DMS53 treated with DMSO at 0.1 percent for 48 hours (cell line): Measurements from ENCODE around the gene NEK6.

Source experiments
- DNase-seq: peaks from one replicate; lab custom pipeline; 2025; ENCODE audit not compliant: unreplicated experiment; lab: John Stamatoyannopoulos, UW

NEK6 gene

DNA sequence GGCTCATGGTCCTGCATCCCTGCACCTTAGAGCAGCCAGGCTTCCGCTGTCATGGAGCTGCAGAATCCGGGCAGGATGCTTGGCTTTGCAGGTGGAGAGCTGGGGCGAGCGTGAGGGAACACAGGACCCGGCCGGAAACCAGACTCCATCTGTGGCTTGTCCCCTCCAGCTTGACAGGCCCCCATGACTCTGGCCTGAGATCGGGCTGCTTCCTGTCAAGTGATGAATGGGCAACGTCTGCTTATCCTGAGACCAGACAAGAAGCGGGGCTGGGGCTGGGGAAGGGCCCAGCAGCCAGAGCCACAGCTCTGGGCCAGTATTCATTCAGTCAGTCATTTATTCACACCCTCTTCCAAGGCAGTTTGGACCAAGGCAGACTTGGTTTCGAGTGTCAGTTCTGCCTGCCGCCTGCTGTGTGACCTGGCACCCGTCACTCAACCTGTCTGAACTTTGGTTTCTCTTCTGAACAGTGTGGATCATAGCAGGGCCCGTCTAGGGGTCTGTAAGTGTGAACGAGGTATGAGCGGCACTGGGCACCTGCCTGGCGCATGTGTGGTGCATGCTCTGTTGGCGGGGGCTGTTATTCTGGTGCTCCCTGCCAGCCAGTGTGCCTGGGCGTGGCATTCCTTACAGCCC, 37.5 kb downstream of the NEK6 start:
- no peak for DNase-seq

DNA sequence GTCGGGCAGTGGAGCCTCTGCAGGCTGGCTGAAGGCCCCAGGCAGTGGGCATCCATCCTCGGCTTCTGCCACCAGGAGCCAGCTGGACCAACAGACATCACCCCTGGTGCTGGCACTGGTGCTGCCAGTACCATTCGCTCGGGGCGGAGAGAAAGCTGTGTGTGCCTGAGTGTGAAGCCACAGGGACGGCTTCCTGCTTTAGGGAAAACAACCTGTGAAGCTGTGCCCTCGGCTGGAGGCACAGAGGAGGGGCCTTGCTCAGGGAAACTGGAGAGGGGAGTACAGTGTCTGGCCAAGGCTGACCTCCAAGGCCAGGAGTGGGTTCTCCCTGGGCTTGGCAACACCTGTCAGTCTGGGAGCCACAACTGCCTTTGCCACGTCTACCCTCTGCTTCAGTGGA, 38.3 kb downstream of the NEK6 start:
- no peak for DNase-seq

DNA sequence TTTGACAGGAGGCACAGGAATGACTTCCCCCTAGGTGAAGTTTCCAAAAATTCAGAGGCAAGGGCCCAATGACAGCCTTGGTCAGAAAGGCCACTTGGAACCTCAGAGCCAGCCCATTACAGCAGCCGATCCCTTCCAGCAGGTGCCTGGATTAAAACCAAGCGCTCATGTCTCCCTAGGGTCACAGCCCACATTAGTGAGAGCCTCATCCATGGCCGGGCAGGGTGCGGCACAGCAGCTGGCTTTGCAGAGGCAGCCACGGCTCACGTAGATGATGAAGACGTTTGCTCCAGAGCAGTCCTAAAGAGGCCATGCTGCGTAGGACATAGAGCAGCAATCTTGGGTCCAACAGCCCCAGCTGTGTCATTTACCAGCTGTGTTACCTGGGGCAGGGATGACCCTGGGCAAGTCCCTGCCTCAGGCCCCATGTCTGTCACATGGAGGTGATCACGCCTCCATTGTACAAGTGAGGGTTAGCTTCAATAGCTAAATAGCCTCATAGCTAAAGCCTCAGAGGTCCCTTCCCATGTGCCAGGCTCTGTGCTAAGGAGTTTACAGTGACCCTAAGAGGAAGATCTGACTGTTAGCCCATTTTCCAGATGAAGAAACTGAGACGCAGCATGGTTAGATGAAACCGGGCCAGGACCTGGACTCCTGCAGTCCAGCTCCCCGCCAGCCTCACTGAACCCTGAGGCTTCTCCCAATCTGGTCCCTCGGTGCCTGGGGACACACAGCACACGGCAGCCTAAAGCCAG, 39.2 kb downstream of the NEK6 start:
- no peak for DNase-seq

DNA sequence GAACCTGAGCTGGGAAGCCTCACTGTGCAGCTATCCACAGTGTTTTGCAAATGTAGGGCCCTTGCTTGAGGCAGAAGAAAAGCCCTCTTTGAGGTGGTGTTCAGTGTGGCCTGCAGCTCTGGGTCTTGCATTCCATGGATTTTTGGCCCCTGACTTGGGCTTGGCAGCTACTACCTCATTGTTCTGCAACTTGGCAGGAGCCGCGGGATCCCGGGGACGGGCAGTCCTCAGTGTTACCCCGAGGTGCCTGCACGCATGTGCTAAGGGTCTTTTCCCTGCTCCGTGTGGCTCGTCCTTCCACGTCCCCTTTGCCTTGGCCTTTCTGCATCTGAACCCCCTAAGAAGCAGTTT, 39.8 kb downstream of the NEK6 start:
- no peak for DNase-seq

DNA sequence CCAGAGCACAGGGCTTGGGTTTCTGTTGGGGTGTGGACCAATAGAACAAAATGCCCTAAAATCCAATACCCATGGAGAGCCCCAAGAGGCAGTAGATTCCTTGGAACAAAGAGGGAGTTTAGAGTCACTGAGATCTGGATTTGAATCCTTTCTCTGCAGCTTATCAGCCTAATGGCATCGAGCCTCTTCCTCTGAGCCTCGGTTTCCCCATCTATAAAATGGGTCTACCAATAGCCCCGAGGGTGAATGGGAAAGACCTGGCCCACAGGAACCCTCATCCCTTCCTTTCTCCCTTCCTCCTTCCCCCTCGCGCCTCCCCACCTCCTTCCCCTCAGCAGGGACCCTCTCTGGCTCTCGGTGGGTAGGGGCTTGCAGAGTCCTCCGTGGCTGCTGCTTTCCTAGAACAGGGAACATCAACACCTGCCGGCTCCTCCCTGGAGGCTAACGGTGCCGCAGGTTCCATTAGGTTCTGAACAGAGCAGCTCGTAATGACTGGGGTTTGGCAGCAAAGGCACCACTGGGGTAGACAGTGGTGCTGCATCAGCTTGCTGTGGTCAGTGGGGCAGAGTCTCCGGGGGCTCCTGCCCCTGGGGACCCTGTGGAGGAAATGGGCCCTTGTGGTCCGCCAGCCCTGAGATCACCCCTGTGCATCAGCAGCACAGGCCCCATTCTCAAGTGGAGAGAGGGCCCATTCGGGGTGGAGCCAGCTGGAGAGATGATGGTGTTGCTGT, 40.3 kb downstream of the NEK6 start:
- DNase-seq = no peak

DNA sequence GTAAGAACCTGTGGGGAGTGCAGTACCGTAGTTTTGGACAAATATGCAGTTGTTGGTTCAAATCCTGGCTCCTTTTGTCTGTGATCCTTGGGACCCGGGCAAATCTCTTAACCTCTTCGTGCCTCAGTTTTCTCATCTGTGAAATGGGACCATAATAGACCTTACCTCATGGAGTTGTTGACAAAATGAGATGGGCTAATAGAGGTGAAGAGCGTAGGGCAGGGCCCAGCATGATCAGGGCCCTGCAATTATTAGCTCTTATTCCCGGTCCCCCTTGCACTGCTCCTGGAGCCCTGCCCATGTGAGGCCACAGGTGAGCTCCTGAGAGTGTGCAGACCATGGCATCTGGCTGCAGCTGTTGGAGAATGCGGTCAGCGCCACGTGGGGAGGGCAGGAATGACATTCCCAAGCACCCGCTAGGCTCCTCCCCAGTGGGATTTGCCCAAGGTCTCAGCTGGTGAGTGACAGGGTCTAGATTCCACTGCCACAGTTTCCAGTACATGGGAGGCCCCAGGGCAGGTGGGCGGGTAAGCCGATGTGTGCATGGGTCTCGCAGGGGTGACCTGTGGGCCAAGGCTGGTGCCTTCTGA, 41.0 kb downstream of the NEK6 start:
- DNase-seq = no peak

DNA sequence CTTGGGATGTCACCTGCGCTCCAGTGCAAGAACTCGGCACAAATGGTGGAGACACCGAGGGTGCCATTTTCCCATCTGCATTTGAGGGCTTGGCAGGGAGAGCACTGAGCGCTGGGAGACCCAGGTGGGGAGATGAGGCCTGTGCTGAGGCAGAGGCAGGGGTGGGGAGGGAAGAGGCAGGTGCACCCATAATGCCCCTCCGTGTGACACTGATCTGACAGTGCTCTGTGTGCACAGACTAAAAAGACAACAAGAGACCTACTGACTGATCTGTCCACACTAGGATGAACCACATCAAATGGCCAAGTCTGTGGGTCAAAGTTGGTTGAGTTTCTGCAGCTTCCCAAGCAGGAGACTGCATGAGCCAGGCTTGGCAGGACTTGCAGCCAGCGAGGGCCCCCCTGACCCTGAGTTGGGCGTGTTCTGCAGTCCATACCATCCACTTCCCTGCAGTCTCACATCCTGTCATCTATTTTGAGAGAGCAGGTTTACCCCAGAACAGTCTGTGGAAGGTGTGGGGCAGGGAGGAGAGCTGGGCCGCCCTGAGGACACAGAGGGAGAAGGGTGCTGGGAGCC, 41.9 kb downstream of the NEK6 start:
- DNase-seq = no peak

DNA sequence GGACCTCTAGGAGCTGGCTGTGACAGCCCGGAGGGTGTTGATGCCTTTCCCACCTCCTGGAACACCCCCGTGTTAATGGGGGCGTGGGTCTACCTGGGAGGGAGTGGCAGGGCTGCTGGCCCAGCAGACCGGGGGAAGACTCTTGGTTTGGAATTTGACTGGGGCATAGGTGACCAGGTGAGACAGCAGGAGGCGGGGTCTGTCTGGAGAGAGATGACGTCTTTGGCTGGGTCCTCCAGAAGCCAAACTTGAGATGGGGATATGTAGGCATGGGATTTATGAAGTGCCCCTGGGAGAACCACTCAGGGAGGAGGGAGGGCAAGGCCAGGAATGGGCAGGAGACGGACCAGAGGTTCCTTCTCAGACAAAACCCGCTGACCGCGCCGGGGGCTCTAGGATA, 42.6 kb downstream of the NEK6 start:
- no peak for DNase-seq

DNA sequence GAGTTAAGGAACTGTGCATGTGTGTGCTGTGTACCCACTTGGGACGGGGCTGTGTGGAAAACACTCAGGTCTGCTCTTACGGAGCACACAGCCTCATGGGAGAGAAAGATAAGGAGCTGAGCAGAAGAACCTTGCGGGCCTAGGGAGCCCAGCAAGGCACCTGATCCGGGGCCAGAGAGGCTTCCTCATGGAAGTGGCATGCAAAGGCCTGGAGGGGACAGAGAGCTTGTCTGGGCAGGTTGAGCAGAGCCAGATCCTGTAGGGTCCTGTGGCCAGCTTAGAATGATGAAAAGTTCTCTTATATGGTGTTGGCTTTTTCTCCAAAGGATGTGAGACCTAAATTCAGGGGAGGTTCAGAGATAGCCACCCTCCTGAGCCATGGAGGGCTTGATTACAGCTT, 45.2 kb downstream of the NEK6 start:
- DNase-seq = no peak

DNA sequence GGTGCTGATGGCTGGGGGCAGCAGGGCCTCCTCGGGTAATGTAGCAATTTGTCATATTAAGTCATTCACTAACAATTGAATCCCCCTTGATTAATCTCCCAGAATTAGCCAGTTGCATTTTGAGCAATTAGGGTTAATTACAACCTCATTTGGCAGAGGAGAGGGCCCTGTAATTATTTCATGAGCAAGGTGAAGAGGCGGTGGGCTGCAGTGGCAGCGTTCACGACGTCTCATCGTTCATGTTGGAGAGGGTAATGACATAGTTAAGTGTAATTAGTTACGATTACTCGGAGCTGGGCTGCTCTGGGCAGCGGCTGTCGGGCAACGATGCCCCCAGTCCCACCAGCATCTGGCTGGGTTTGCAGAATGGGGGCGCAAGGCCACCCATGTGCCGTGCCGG, 46.0 kb downstream of the NEK6 start:
- no peak for DNase-seq

DNA sequence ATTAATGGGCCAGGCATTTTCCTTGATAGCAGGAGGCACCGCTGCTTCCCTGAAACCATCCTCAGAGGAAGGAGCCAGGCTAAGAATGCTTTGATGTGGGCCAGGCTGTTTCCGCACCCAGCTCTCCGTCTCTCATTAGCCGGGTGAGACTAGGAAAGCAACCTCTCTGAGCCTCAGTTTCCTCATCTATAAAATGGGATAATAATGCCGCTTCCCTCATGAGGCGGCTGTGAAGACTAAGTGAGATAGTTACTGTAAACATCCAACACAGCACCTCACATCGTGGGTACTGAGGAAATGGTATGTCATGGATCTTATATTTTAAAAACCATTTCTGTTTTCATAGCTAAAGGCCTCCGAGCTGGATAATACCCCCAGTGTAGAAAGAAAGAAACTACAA, 46.5 kb downstream of the NEK6 start:
- no peak for DNase-seq

DNA sequence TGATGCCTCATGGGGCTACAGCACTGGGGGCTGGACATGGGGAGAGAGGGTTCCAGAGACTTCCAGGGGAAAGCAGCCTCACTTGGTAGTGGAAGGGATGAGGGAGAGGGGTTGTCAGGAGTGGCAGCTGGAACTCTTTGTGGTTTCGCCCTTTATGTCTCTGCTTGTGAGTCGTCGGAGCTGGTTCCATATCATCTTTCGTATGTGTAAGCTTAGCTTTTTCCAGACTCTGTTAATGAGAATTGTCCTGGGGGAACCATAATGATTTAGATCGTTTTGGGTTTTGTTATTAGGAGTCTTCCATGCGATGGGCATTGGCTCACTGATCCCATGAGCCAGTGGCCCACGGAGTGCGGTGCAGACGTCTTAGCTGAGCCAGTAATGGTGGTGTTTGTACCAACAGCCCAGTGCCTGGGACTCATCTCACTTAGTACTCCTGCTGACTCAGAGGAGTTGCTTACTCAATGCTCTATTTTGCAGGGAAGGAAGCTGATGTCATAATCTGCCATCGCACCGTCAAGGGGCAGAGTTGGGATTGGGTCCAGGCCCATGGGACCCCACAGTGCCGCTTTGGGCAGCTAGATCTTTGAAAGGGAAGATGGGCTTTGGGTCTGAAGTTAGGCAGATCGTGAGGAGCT, 48.5 kb downstream of the NEK6 start:
- no peak for DNase-seq

DNA sequence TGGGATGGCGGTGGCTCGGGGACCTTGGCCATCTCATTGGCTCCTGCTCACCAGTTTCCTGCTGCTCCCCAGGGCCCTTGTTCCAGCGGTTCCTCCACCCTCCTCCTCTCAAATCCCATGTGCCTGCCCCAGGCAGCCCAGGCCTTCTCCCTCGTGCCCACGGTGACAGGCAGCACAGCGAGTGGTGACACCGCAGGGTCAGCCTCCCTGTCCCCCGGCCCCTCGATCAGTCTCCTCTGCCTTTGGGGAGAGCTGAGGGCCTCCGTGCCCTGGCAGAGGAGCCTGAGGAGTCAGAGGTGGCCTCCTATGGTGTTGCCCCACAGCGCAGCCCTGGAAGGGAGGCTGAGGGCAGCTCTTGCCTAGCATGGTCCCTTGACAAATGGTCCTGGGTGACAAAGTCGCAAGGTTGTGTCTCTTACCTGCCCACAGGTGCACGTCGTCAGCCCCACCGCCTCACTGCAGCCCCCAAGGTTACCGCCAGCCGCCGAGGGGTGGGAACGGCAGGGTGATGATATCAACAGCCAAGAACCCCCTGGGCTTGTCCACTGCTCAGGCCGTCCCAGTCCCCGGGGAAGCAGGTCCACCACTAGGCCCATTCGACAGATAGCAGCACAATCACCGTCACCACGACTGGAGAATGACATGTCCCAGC, 49.8 kb downstream of the NEK6 start:
- DNase-seq = no peak

DNA sequence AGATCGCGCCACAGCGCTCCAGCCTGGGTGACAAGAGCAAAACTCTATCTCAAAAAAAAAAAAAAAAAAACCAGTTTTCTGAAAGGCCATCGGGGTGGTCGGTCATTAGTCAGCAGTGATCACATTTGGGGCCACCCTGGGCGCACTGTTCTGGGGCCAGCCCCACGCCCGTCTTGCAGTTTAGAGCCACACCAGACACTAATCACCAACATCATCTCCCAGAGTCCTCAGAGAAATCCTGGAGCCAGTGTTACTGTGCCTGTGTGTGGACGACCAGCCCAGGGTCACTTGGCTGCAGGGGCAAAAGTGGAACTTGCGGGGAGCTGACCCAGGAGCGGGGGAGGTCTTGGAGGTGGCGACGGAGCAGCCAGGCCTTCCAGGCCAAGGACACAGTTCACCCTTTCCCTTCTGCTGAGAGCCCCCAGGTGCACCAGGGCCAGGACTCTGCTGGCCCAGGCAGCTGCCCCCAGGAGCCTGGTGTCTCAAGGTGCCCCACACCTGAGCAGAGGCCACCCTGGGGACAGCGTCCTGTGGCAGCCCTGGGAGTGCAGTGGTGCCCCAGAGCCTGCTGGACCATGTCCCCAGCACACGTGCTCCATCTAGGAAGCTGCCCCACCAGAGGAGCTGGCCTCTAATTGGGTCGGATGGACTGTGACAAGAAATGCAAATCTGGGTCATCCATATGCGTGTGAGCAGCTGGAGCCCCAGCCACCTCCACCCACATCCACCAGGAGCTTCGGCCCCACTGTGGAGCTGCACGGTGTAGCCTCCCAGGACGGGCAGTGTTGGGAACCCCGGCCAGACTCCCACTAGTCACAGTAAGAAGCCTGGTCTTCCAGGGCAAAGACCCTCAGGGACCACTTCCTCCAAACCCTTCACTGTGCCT, 51.1 kb downstream of the NEK6 start:
- no peak for DNase-seq

DNA sequence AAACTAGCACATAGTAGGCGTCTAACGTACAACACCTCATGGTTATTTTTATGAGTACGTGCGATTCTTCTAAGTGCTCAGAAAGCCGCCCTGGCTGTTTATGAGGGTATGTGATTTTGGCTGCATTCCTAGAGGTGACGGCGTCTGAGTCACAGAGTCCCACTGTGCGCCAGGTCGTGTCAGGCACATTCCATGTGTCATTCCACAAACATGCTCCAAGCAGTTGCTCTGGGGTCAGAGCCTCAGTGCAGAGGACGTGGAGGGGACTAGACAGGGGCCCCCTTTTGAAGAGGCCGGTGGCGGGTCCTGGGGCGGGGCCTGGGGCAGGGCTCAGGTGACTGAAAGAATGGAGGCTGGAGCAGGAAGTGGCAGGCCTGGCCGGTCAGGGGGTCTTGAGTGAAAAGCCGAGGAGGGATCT, 51.9 kb downstream of the NEK6 start:
- DNase-seq = no peak

DNA sequence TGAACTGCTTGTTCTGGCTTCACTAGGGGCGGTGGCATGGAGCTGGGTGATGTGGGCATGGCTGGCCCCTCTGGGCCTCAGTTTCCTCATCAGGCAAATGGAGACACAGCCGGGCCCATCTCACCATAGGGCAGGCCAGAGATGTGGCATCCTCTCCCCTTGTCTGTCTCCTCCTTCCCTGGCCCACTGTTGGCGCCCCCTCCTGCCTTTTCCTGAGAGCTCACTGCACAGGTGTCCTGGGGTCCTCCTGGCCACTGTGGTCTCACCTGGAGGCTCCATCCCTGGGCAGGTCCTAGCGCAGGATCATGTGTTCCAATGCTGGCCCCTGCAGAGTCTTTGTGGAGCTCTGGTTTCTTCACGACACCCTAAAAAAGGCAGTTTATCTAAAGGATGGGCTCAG, 53.5 kb downstream of the NEK6 start:
- no peak for DNase-seq

DNA sequence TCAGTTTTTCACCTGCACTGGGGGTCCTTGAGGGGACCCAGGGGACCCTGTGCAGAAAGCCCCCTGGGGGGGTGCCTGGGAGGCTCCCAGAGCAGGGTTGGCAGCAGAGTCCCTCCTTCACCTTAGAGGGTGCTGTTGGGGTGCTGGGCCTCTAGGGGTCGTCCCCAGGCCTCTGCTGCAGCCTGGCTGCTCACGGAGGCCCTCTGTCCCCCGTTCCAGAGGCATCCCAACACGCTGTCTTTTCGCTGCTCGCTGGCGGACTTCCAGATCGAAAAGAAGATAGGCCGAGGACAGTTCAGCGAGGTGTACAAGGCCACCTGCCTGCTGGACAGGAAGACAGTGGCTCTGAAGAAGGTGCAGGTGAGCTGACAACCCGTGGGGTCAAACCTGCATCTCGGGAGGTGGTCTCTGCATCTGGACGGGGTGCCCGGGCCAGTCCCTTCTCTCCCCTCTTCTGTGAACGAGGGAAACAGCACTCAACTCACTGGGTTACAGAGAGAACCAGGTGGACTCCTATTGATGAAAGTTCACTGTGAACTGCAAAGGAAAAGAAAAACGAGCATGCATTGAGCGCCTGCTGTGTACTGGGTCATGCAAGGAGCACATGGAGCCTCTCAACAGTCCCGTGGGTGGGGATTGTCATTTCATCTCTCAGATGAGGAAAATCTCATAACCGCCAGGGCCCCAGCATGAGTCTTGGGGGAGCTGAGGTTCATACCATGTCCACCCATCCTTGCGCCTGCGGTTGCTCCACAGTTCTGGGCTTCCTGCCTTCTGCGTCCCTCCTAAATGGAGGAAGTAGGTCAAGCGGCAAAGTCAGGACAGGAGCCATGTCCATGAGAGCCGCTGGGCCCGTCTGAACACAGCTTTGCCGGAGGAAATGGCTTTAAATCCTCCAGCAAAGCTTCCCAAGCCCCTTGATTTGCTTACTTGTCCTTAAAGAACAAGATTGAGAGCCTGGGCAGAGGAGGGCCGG, 54.8 kb downstream of the NEK6 start:
- DNase-seq = no peak

DNA sequence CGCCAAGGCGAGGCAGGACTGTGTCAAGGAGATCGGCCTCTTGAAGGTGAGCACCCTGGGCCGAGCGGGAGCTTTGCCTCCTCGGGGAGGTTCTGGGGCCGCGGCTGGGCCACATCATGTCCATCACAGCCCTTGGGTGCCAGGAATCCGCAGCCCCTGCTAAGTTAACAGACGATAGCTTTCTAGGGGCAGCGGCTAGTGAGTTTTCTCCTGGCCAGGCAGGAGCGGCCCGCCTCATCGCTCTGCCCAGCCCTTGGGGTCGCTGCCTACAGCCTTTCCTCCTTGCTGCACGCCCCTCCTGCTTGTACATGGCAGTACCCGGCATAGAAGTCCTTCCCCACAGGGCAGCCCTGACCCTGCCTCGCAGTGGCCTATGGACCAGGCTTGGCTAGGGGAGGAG, 56.2 kb downstream of the NEK6 start:
- DNase-seq = no peak

DNA sequence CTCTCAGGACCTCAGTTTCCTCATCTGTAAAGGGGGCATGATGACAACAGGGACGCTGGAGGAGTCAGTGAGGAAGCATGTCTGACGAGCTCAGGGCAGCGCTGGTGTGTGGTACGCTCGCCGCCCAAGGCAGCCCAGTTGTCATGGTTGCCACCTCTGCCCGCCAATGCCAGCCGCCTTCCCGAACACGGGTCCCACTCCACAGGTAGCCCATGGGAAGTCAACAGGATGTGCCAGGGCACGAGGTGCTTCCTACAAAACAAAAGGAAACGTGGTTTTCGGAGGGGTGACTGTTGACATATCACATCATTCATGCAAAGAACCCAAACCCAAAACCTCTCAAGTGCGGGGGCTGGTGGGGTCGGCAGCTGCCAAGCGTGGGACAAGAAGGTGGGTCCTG, 58.1 kb downstream of the NEK6 start:
- DNase-seq = no peak
